ENCODE measurements around the gene SPEM2.

The SPEM2 gene

GRCh38 chr17:7398612-7399011 lies 26.8 kb upstream of the SPEM2 start:
- DNase-seq, result no peak
- Histone ChIP-seq H3K27ac (no peak overlapping the region), H3K4me3 (ENCODE audit: low read depth, low read length) (no peak overlapping the region), H3K36me3 (0 out of 2 replicates have a peak, but pooled peaks cover 2% of the 10 kb centered on the region), H3K27me3 (ENCODE audit: insufficient read depth, low read depth, severe bottlenecking) (no peaks in the 10 kb centered on the region), H3K9me3 (ENCODE audit: severe bottlenecking) (no peaks in the 10 kb centered on the region)
- TF ChIP-seq CTCF (IDR thresholded peaks at IDR 0.05; ENCODE audit: low read depth, low read length), result no peak

GRCh38 chr17:7403043-7403726 lies 22.2 kb upstream of the SPEM2 start:
- peak overlapping the region; percentile 76 for H3K4me3 ChIP-seq (ENCODE audit: low read depth, low read length)
- peak; percentile 73 for DNase-seq
- no peak for TF ChIP-seq CTCF (IDR thresholded peaks at IDR 0.05; ENCODE audit: low read depth, low read length)
- peak overlapping the region; percentile 85 for H3K27ac ChIP-seq
- no peaks in the 10 kb centered on the region for H3K27me3 ChIP-seq (ENCODE audit: insufficient read depth, low read depth, severe bottlenecking)
- no peaks in the 10 kb centered on the region for H3K9me3 ChIP-seq (ENCODE audit: severe bottlenecking)
- H3K36me3 ChIP-seq, result 0 out of 2 replicates have a peak, but pooled peaks cover 2% of the 10 kb centered on the region

GRCh38 chr17:7403727-7403976 lies 21.8 kb upstream of the SPEM2 start:
- Histone ChIP-seq H3K27me3 (ENCODE audit: insufficient read depth, low read depth, severe bottlenecking) (no peaks in the 10 kb centered on the region), H3K4me3 (ENCODE audit: low read depth, low read length) (peak overlapping the region; percentile 76), H3K9me3 (ENCODE audit: severe bottlenecking) (no peaks in the 10 kb centered on the region), H3K27ac (peak overlapping the region; percentile 85), H3K36me3 (peaks cover 4% of the 10 kb centered on the region; the same call in 1 of the 2 replicates)
- no peak for TF ChIP-seq CTCF (IDR thresholded peaks at IDR 0.05; ENCODE audit: low read depth, low read length)
- no peak for DNase-seq

GRCh38 chr17:7403977-7404736 lies 21.3 kb upstream of the SPEM2 start, which contains the start of gene TMEM256:
Gene TMEM256 (minus strand): TSS chr17:7404097. CDS start chr17:7404084, 13 bp downstream.
- Histone ChIP-seq H3K36me3 (peaks cover 9% of the 10 kb centered on the region; the same call in 1 of the 2 replicates), H3K27me3 (ENCODE audit: insufficient read depth, low read depth, severe bottlenecking) (no peaks in the 10 kb centered on the region), H3K27ac (peak within 1 kb of the TSS; percentile 85), H3K4me3 (ENCODE audit: low read depth, low read length) (peak within 1 kb of the TSS; percentile 89), H3K9me3 (ENCODE audit: severe bottlenecking) (no peaks in the 10 kb centered on the region)
- DNase-seq, result peak; percentile 98
- TF ChIP-seq CTCF (IDR thresholded peaks at IDR 0.05; ENCODE audit: low read depth, low read length), result no peak

- H3K4me3 ChIP-seq (ENCODE audit: low read depth, low read length), result peak overlapping the region; percentile 89
- peak; percentile 64 for DNase-seq
- no peaks in the 10 kb centered on the region for H3K9me3 ChIP-seq (ENCODE audit: severe bottlenecking)
- peak overlapping the region; percentile 85 for H3K27ac ChIP-seq
- H3K36me3 ChIP-seq, result peaks cover 16% of the 10 kb centered on the region
- no peaks in the 10 kb centered on the region for H3K27me3 ChIP-seq (ENCODE audit: insufficient read depth, low read depth, severe bottlenecking)
- TF ChIP-seq CTCF (IDR thresholded peaks at IDR 0.05; ENCODE audit: low read depth, low read length), result no peak
Observed at GRCh38 chr17:7404737-7405349, 20.6 kb upstream of the SPEM2 start.

All from WERI-Rb-1 (cell line).